K562 (cell line): ENCODE measurements around the gene MFSD6.
A peak's percentile ranks its signal among the peaks of the same experiment; 100 is the strongest.

Experiments
- EP300 ChIP-seq: IDR thresholded peaks from 2 replicates; pipeline ENCODE4 v1.6.1; 2012; ENCODE audit warnings: low read length, improper control_type of control experiment
- EZH2 ChIP-seq: IDR thresholded peaks from 2 replicates; pipeline ENCODE4 v1.6.1; 2012; ENCODE audit warnings: low read depth, mild to moderate bottlenecking, inconsistent platforms, low read length, borderline replicate concordance
- TF ChIP-seq, protein P1 (sequence below): fragments of 250-450 bp; sonication (Bioruptor Pico); IDR thresholded peaks from 2 replicates; pipeline ENCODE4 v1.5.0; 2020; ENCODE audit warnings: mild to moderate bottlenecking
- TF ChIP-seq, protein P2 (sequence below), 3 experiments: IDR thresholded peaks in 2 of 3; conservative IDR thresholded peaks in 1 of 3; 2 replicates each; pipeline ENCODE4 v1.5.1; 2011 to 2012; ENCODE audit warnings: low read length in 3 of 3, mild to moderate bottlenecking in 3 of 3, control low read depth in 2 of 3, improper control_type of control experiment in 1 of 3, inconsistent platforms in 1 of 3, low read depth in 1 of 3, mixed read lengths in 1 of 3, moderate library complexity in 1 of 3; ENCODE audit not compliant: insufficient read depth in 2 of 3

DNA sequence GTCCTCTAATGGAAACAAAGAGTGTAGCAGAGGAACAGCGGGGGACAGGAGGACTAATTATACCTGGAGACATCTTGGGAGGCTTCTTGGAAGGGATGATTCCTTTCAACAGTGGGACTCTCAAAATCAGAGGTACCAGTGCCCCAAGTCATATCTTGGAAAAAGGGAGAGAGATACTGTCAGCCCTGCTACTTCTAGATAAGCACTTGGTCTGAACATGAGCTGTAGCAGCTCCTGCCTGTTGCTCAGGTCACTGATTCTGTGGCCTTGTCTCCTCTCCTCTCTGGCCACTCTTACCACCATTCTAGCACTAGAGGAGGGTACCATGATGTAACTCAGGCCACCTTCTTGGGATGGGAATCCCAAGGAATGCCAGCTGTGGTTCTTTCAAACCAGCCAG, 54.5 kb downstream of the MFSD6 start:
- TF ChIP-seq, protein P1, sequence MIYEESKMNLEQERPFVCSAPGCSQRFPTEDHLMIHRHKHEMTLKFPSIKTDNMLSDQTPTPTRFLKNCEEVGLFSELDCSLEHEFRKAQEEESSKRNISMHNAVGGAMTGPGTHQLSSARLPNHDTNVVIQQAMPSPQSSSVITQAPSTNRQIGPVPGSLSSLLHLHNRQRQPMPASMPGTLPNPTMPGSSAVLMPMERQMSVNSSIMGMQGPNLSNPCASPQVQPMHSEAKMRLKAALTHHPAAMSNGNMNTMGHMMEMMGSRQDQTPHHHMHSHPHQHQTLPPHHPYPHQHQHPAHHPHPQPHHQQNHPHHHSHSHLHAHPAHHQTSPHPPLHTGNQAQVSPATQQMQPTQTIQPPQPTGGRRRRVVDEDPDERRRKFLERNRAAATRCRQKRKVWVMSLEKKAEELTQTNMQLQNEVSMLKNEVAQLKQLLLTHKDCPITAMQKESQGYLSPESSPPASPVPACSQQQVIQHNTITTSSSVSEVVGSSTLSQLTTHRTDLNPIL (CRISPR knock-in tag), result no peak
- TF ChIP-seq EZH2 (no peak), EP300 (peak; percentile 87)
- TF ChIP-seq, protein P2, sequence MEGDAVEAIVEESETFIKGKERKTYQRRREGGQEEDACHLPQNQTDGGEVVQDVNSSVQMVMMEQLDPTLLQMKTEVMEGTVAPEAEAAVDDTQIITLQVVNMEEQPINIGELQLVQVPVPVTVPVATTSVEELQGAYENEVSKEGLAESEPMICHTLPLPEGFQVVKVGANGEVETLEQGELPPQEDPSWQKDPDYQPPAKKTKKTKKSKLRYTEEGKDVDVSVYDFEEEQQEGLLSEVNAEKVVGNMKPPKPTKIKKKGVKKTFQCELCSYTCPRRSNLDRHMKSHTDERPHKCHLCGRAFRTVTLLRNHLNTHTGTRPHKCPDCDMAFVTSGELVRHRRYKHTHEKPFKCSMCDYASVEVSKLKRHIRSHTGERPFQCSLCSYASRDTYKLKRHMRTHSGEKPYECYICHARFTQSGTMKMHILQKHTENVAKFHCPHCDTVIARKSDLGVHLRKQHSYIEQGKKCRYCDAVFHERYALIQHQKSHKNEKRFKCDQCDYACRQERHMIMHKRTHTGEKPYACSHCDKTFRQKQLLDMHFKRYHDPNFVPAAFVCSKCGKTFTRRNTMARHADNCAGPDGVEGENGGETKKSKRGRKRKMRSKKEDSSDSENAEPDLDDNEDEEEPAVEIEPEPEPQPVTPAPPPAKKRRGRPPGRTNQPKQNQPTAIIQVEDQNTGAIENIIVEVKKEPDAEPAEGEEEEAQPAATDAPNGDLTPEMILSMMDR (IDR thresholded peaks at IDR 0.05 in 2 of 3, conservative IDR thresholded peaks at IDR 0.05 in 1 of 3; ENCODE audit: insufficient read depth in 2 of 3, low read depth in 1 of 3, low read length in 3 of 3), result 0 out of 6 replicates have a peak, but pooled peaks of 1 of the 3 experiments have one; percentile 1
